ENCODE data around the gene TTLL11. TPM values are rescaled to one million over a fixed set of nuclear protein-coding genes. Genes with fewer than 3 reads are reported as not detected.

TTLL11 gene
- total RNA-seq, 2 experiments from 2014 or later = 2.6 to 3.3 TPM

- DNase-seq = no peak
- H3K27ac Mint-ChIP-seq = no peak overlapping the region
- ChIA-PET CTCF (interaction anchor here (0.7 kb wide), 1 partner anchor 30 kb away, joined by 3 read pairs; no protein-coding TSS in a partner anchor), POLR2A (no interaction called here)
- H3K4me3 Mint-ChIP-seq = no peak overlapping the region
- no peaks in the 10 kb centered on the region for H3K4me1 Mint-ChIP-seq (ENCODE audit: low read depth)
- no peaks in the 10 kb centered on the region for H3K27me3 Mint-ChIP-seq (ENCODE audit: low read depth)
- H3K9me3 Mint-ChIP-seq (ENCODE audit: insufficient read depth) = no peaks in the 10 kb centered on the region
- no peaks in the 10 kb centered on the region for H3K36me3 Mint-ChIP-seq (ENCODE audit: low read depth)
- ATAC-seq = no peak
These were observed 165.5 kb downstream of the TTLL11 start for GRCh38 chr9:121927636-121928035.

GRCh38 chr9:121927081-121927480 is 166.0 kb downstream of the TTLL11 start:
- ChIA-PET POLR2A (no interaction called here), CTCF (interaction anchor here (0.7 kb wide), 1 partner anchor 31 kb away, joined by 3 read pairs; no protein-coding TSS in a partner anchor)
- Mint-ChIP-seq H3K4me3 (no peak overlapping the region), H3K27me3 (ENCODE audit: low read depth) (no peaks in the 10 kb centered on the region), H3K4me1 (ENCODE audit: low read depth) (no peaks in the 10 kb centered on the region), H3K9me3 (ENCODE audit: insufficient read depth) (no peaks in the 10 kb centered on the region), H3K27ac (no peak overlapping the region), H3K36me3 (ENCODE audit: low read depth) (no peaks in the 10 kb centered on the region)
- ATAC-seq (no peak), DNase-seq (no peak)

GRCh38 chr9:121926351-121926801 is 166.7 kb downstream of the TTLL11 start:
- CTCF ChIA-PET = no interaction called here
- H3K9me3 Mint-ChIP-seq (ENCODE audit: insufficient read depth) = no peaks in the 10 kb centered on the region
- POLR2A ChIA-PET = interaction anchor here (0.6 kb wide), 1 partner anchor 1252 kb away, joined by 3 read pairs; no protein-coding TSS in a partner anchor
- H3K27ac Mint-ChIP-seq = no peak overlapping the region
- no peak for DNase-seq
- H3K4me3 Mint-ChIP-seq = no peak overlapping the region
- H3K36me3 Mint-ChIP-seq (ENCODE audit: low read depth) = no peaks in the 10 kb centered on the region
- H3K4me1 Mint-ChIP-seq (ENCODE audit: low read depth) = no peaks in the 10 kb centered on the region
- ATAC-seq = no peak
- no peaks in the 10 kb centered on the region for H3K27me3 Mint-ChIP-seq (ENCODE audit: low read depth)

- Mint-ChIP-seq H3K4me1 (ENCODE audit: low read depth) (no peaks in the 10 kb centered on the region), H3K27ac (no peak overlapping the region), H3K4me3 (no peak overlapping the region), H3K27me3 (ENCODE audit: low read depth) (no peaks in the 10 kb centered on the region), H3K9me3 (ENCODE audit: insufficient read depth) (no peaks in the 10 kb centered on the region), H3K36me3 (ENCODE audit: low read depth) (no peaks in the 10 kb centered on the region)
- no peak for DNase-seq
- ChIA-PET CTCF (no interaction called here), POLR2A (no interaction called here)
- no peak for ATAC-seq
These were observed 167.2 kb downstream of the TTLL11 start for GRCh38 chr9:121925935-121926334.

GRCh38 chr9:121924700-121925099 is 168.4 kb downstream of the TTLL11 start:
- POLR2A ChIA-PET = no interaction called here

GRCh38 chr9:121921444-121921843 is 171.7 kb downstream of the TTLL11 start:
- POLR2A ChIA-PET = no interaction called here
- Mint-ChIP-seq H3K27me3 (ENCODE audit: low read depth) (no peaks in the 10 kb centered on the region), H3K4me3 (no peak overlapping the region), H3K4me1 (ENCODE audit: low read depth) (no peaks in the 10 kb centered on the region), H3K36me3 (ENCODE audit: low read depth) (no peaks in the 10 kb centered on the region), H3K9me3 (ENCODE audit: insufficient read depth) (no peaks in the 10 kb centered on the region), H3K27ac (no peak overlapping the region)
- ATAC-seq (no peak), DNase-seq (no peak)
- CTCF ChIA-PET = no interaction called here

More at GRCh38 chr9:121924700-121925099, 168.4 kb downstream of the TTLL11 start:
- Mint-ChIP-seq H3K9me3 (ENCODE audit: insufficient read depth) (no peaks in the 10 kb centered on the region), H3K36me3 (ENCODE audit: low read depth) (no peaks in the 10 kb centered on the region), H3K27me3 (ENCODE audit: low read depth) (no peaks in the 10 kb centered on the region), H3K27ac (no peak overlapping the region), H3K4me1 (ENCODE audit: low read depth) (no peaks in the 10 kb centered on the region), H3K4me3 (no peak overlapping the region)
- CTCF ChIA-PET = no interaction called here
- ATAC-seq = no peak
- DNase-seq = no peak

- no peaks in the 10 kb centered on the region for H3K4me1 Mint-ChIP-seq (ENCODE audit: low read depth)
- no peak overlapping the region for H3K4me3 Mint-ChIP-seq
- POLR2A ChIA-PET = no interaction called here
- no peak for DNase-seq
- H3K9me3 Mint-ChIP-seq (ENCODE audit: insufficient read depth) = no peaks in the 10 kb centered on the region
- H3K27me3 Mint-ChIP-seq (ENCODE audit: low read depth) = no peaks in the 10 kb centered on the region
- CTCF ChIA-PET = interaction anchor here (0.7 kb wide), 1 partner anchor 306 kb away, joined by 3 read pairs; no protein-coding TSS in a partner anchor
- H3K36me3 Mint-ChIP-seq (ENCODE audit: low read depth) = no peaks in the 10 kb centered on the region
- no peak for ATAC-seq
- no peak overlapping the region for H3K27ac Mint-ChIP-seq
These were observed 175.5 kb downstream of the TTLL11 start for GRCh38 chr9:121917375-121918335.

- Mint-ChIP-seq H3K27ac (no peak overlapping the region), H3K27me3 (ENCODE audit: low read depth) (no peaks in the 10 kb centered on the region), H3K9me3 (ENCODE audit: insufficient read depth) (no peaks in the 10 kb centered on the region), H3K4me1 (ENCODE audit: low read depth) (peaks cover 2% of the 10 kb centered on the region), H3K36me3 (ENCODE audit: low read depth) (no peaks in the 10 kb centered on the region), H3K4me3 (no peak overlapping the region)
- ChIA-PET POLR2A (no interaction called here), CTCF (no interaction called here)
- no peak for DNase-seq
- ATAC-seq = no peak
These were observed 177.8 kb downstream of the TTLL11 start for GRCh38 chr9:121915304-121915625.

GRCh38 chr9:121914604-121915303 is 178.4 kb downstream of the TTLL11 start:
- Mint-ChIP-seq H3K36me3 (ENCODE audit: low read depth) (no peaks in the 10 kb centered on the region), H3K4me1 (ENCODE audit: low read depth) (peaks cover 2% of the 10 kb centered on the region), H3K27me3 (ENCODE audit: low read depth) (peaks cover under 1% of the 10 kb centered on the region), H3K9me3 (ENCODE audit: insufficient read depth) (no peaks in the 10 kb centered on the region), H3K27ac (no peak overlapping the region), H3K4me3 (no peak overlapping the region)
- ChIA-PET POLR2A (no interaction called here), CTCF (no interaction called here)
- no peak for DNase-seq
- ATAC-seq = no peak

- ChIA-PET CTCF (no interaction called here), POLR2A (no interaction called here)
- Mint-ChIP-seq H3K4me3 (no peak overlapping the region), H3K27ac (no peak overlapping the region), H3K27me3 (ENCODE audit: low read depth) (peaks cover 2% of the 10 kb centered on the region), H3K36me3 (ENCODE audit: low read depth) (no peaks in the 10 kb centered on the region), H3K4me1 (ENCODE audit: low read depth) (peaks cover 2% of the 10 kb centered on the region), H3K9me3 (ENCODE audit: insufficient read depth) (no peaks in the 10 kb centered on the region)
- ATAC-seq = no peak
- DNase-seq = no peak
These were observed 179.0 kb downstream of the TTLL11 start for GRCh38 chr9:121914017-121914595.

GRCh38 chr9:121912812-121913627 is 180.1 kb downstream of the TTLL11 start:
- Mint-ChIP-seq H3K27ac (no peak overlapping the region), H3K27me3 (ENCODE audit: low read depth) (peaks cover 2% of the 10 kb centered on the region), H3K4me3 (no peak overlapping the region), H3K36me3 (ENCODE audit: low read depth) (no peaks in the 10 kb centered on the region), H3K9me3 (ENCODE audit: insufficient read depth) (no peaks in the 10 kb centered on the region), H3K4me1 (ENCODE audit: low read depth) (peaks cover 2% of the 10 kb centered on the region)
- no peak for ATAC-seq
- ChIA-PET POLR2A (interaction anchor here (0.7 kb wide), 1 partner anchor 14 kb away, joined by 3 read pairs; no protein-coding TSS in a partner anchor), CTCF (no interaction called here)
- no peak for DNase-seq
